ACHN (cell line): ENCODE measurements around the gene GLUL.
"Not testable (repeated sequence)": the region's sequence is repeated elsewhere in the genome, so short reads cannot be mapped to it uniquely, and the experiment has no call there.

ENCODE experiments used
- DNase-seq: peaks from one replicate; pipeline ENCODE4 v3.0.0-alpha.2; 2015
- in situ Hi-C: cut with HindIII; loops from 2 replicates; pipeline ENCODE4 v1.10.0; 2017; ENCODE audit warnings: low sequenced_read_pairs, low pct_ligation_motif_present, low pct_unique_long_range_greater_than_20kb

GLUL gene

DNA sequence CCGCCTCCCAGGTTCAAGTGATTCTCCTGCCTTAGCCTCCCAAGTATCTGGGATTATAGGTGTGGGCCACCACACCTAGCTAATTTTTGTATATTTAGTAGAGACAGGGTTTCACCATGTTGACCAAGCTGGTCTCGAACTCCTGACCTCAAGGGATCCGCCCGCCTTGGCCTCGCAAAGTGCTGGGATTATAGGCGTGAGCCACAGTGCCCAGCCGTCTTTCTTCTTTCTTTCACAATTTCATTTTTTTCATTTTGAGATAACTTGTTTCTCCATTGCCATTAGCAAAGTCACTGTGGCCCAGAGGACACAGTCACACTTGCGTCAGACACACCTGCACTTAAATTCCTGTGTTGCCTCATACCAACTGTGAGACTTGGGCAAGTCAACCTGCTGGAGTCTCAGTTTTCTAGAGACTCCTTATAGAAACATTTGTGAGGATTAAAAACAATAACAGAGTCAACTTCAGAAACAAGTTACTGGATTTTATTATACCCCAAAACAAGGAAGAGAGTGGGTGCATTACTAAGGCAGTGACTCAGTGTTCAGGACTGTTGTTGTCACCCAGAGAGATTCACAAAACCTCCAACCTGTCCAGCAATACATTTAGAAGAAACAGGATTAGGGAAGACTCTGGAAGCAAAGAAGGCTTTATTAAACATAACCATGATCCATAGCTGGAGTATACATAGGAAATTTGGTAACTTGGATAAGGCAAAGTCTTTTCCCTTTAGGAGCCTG, 6.2 kb upstream of the GLUL start:
- in situ Hi-C loops: no loop called here
- DNase-seq: no peak

DNA sequence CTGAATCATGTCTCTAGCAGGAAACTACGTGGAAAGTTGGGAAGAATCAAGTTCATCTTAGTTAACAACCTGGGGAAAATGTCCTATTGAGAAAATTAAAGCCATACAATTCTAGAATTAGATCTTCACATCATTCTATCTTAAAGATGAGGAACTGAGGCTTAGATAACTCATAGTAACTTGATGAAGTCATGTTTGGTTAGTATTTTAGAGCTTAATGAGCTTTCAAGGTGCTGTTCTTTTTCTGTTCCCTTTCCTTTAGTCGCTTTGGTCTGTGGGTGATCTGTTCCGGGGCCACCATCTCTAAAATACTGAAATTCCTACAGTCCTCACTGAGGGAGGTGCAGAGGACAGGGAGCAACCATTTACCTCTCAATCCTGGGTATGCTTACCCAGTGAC, 4.3 kb upstream of the GLUL start:
- DNase-seq: no peak

DNA sequence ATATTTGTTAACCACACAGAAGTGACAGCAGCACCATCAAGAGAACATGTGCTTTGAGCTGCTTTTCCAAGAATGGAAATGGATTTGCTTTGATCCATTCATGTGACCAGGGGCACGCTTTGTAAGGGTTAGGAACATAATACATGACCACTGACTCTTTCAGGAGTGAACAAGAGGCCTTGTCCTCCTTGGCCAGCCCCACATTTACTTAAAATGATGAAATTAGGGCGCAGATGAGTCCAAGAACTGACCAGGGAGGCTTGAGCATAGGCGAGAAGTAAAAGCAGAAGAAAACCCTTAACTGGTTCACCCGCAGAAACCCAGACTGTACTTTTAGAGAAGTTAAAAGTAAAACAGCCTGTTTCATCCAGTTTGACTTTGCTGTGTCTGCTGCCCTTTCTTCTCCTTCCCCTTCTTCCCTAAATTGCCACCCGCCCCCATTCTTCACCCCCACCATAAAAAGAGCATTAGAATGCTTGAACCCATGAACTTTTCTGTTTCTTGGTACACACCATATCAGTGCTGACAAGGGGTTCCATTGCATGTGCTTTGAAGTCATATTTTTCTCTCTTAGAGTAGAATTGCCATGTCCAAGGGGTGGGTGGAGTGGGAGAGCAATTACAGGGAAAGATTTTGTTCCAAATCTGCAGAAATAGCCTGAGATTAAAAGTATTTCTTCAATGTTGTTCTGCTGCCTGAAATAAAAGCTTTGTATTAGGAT, 2.6 kb upstream of the GLUL start:
- DNase-seq: no peak
- in situ Hi-C loops: no loop called here

More for the DNA sequence above, 4.3 kb upstream of the GLUL start:
- in situ Hi-C loops: no loop called here

DNA sequence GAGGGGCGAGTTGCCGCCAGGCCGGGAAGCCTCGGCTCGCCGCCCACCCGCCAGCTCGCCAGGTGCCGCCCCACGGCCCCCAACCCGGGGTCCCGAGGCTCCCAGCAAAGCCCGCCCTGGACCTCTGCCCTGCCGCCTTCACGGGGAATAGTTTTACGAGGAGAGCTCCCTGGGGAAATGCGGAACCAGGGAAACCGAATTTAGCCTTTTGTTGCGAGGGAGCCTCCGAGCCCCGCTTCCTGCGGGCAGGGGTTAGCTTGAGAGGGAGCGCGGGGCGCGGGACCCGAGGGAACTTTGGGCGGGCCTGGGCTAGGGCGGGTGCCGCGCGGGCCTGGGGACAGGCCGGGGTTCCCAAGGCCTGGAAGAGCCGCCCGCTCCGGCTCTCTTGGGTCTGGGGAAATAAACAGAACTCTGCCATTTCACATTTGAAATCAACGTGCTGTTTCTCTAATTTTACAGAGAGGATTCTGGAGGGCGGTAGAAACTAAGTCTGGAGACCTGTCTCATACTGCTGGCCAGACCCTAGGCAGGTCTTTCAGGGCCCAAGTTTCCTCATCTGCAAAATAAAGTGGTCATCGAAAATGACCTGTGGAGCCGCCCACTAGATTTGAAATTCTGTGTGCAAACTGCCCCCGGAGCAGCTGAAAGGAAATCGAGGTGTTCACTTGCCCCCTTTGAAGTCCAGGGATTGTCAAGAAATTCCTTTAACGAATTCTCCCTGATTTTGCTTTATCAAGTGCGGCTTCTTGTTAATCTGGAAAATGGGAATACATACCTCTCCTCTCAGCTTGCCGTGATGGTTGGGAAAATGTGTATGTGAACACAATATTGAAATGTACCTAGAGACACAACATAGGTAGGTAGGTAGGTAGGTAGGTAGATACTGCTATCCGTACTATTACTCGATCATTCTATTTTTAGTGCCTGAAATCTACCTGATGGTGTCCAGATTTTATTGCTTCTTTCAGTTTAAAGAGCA, 749 bp upstream of the GLUL start:
- DNase-seq: peak; percentile 48
- in situ Hi-C loops: no loop called here

DNA sequence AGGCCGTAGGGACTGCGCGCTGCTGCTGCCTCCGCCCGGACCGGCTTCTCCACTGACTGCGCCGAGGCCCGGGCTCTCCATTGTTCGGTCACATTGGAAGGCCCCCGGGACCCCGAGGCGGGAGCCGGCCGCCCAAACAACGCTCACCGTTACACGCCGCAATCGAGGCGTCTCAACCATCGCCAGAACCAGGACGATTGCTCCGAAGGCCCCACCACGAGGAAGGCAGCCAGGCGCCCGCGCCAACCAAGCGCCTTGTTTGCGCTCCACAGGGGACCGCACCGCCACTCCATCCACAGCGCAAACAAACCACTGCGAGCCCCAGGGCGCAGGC, 595 bp downstream of the GLUL start:
- no peak for DNase-seq
- in situ Hi-C loops: no loop called here

- DNase-seq: no peak
- in situ Hi-C loops: no loop called here
Observed at GRCh38 chr1:182389619-182390047, 2.0 kb downstream of the GLUL start.

- DNase-seq: no peak
- in situ Hi-C loops: no loop called here
Observed at GRCh38 chr1:182388392-182389134, 3.0 kb downstream of the GLUL start.

- DNase-seq: no peak
- in situ Hi-C loops: no loop called here
Observed at GRCh38 chr1:182387566-182387965, 4.0 kb downstream of the GLUL start.

DNA sequence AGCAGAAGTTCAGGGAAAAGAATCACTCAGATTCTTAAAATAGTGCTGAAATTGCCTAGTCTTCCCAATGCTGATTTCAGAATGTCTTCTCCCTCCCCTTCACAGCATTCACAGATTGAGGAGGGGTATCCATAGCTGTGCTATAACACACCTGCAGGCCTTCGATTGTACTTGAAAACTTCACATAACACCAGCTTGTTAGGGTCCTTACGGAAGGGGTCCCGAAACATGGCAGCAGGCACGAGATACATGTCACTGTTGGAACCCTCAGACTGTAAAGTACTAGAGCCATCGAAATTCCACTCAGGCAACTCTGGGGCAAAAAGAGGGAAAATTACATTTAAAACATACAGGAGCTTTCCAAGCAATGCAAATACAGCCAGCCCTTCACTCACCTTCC, 4.6 kb downstream of the GLUL start:
- no peak for DNase-seq
- in situ Hi-C loops: no loop called here

DNA sequence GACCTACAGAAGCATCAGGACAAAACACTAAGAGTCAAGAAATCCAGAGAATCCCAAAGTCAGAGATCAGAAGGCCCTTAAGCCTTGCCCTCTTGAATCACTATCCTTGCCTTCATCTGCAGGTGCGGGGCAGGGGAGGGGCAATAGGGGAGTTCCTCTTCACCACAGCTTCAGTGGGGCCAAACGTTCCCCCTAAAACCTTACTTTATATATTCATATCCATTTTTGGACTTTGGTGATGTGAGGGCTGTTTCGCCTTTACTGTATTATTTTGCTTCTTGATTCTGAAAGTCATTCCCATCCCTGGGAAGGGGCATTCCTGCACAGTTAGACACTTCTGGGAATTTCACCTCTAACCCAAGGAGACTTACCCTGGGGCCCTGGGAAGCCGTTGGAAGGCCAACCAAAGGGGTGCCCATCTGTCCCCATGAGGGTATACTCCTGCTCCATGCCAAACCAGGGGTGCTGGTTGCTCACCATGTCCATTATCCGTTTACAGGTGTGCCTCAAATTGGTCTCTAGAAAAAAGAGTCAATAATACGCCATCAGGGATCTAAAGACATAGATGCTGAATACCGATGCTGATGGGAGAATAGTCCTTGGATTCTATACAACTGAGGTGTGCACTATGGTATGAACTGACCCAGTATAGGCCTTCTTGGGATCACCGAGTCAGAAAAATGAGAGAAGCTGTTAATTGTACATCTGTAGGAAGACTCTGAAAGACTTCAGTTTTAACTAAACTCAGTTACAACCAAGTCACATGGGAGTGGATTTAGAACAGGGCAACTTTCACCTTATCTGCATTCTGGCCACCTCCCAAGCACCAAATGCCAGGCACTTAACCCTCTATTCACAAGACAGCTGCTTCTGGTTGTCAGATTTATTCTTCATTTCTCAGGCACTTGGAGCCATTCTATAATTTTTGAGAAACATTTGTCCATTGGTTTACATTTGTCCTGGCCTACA, 5.4 kb downstream of the GLUL start:
- in situ Hi-C loops: no loop called here
- DNase-seq: no peak

- in situ Hi-C loops: no loop called here
Observed at GRCh38 chr1:182384387-182384960, 7.1 kb downstream of the GLUL start.

DNA sequence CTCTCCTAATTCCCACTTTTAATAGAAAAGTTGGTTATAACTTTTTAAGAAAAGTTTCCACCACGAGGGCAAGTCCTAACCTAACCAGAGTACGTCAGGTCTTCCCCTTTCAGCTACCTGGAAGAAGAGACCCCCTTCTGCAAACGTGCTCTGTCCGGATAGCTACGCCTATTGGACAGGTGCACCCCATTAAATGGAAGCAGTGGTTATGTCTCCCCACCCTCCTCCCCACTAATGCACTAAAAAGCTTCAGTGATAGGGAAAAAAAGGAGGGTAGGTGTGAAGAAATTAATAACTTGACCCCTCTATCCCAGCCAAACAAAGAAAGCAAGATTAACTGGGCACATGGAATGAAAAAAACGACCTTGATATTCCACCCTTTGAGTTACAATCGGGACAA, 7.7 kb downstream of the GLUL start:
- in situ Hi-C loops: no loop called here
- DNase-seq: no peak

More at GRCh38 chr1:182384387-182384960, 7.1 kb downstream of the GLUL start:
- DNase-seq: no peak

GRCh38 chr1:182383037-182383661, 8.4 kb downstream of the GLUL start:
- DNase-seq: no peak
- in situ Hi-C loops: no loop called here

DNA sequence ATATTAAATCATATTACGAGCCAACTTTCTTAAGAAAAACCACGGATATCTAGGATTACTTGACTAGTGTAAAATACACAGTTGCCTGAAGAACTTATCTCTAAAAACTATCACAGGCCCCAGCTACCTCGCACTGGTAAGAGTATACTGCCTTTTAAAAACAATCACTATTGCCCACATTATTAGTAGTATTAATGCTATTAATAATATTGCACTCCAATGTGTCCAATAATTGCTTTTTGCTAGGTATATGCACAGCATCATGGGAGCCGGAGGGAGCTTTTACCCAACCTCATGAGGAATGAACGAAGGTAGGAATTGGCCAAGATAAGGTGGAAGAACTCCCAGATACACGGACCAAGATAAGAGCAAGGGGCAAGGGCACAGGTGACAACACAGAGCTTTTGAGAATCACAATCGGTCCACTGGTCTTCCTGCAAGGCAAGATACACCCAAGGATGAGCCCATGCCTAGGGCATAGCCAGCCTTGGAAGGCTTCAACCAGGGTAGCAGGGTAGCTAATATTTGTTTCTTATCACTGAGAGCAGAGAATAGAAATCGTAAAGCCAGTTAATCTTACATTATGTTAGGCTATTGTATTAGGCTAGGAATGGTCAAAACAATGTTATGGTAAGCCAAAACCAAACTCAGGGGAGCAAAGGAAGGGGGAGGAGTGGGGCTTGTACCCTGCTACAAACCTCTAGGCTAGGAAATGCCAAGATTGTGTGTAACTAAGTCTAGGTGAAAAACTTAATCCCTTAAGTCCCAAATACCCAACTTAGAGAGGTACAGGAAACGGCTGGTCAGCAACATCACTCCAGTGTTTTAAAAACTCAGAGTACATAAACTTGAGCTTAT, 9.4 kb downstream of the GLUL start:
- in situ Hi-C loops: no loop called here
- DNase-seq: no peak

GRCh38 chr1:182380199-182380598, 11.4 kb downstream of the GLUL start:
- in situ Hi-C loops: no loop called here
- no peak for DNase-seq

DNA sequence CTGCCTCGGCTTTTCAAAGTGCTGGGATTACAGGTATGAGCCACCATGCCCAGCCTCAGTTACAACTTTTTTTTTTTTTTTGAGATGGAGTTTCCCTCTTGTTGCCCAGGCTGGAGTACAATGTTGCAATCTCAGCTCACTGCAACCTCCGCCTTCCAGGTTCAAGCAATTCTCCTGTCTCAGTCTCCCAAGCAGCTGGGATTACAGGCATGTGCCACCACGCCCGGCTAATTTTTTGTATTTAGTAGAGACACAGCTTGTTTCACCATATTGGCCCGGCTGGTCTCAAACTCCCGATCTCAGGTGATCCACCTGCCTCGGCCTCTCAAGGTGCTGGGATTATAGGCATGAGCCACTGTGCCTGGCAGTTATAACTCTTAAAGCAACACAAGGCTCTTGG, 11.8 kb downstream of the GLUL start:
- in situ Hi-C loops, DNase-seq: not testable (repeated sequence)
